Caco-2 (cell line): Measurements from ENCODE around the gene MISP. TPM values are rescaled to one million over a fixed set of nuclear protein-coding genes. Genes with fewer than 3 reads are reported as not detected.

Experiments
- BruUV-seq: library from RNA; stranded (reverse); fragments of 400-500 nt; replicated peaks from 2 replicates; lab custom pipeline; 2021; lab: Mats Ljungman, UMichigan
- CTCF ChIA-PET: fragments of 300-600 bp; sonication (Branson Sonifier 250); formaldehyde crosslinking; loops from one replicate; lab custom pipeline; 2022; ENCODE audit warnings: antibody characterized with exemption; lab: Charles Lee
- POLR2A ChIA-PET: fragments of 300-600 bp; sonication (Branson Sonifier 250); formaldehyde crosslinking; loops from one replicate; lab custom pipeline; 2022; ENCODE audit warnings: antibody characterized with exemption; lab: Charles Lee
- DNase-seq, 2 experiments: peaks; one replicate each; pipeline versions ENCODE4 v3.0.0 to v3.0.0-alpha.2; 2020 to 2022
- H3K27me3 ChIP-seq: replicated peaks from 2 replicates; pipeline ENCODE4 v1.6.0; 2011; ENCODE audit warnings: low read length; ENCODE audit not compliant: control insufficient read depth, insufficient read depth
- H3K36me3 ChIP-seq: 2 replicates; pipeline ENCODE4 v1.5.1; 2011; ENCODE audit warnings: low read length; ENCODE audit not compliant: control insufficient read depth, insufficient read depth
- H3K4me1 ChIP-seq: fragments of 250-450 bp; sonication (Bioruptor Pico); 2 replicates; pipeline ENCODE4 v1.5.1; 2020; ENCODE audit warnings: mild to moderate bottlenecking
- H3K4me3 ChIP-seq: 2 replicates; pipeline ENCODE4 v1.5.1; 2011; ENCODE audit warnings: low read depth, mild to moderate bottlenecking, control low read depth, low read length
- H3K9me3 ChIP-seq: fragments of 250-450 bp; sonication (Bioruptor Pico); 2 replicates; pipeline ENCODE4 v1.5.1; 2020; ENCODE audit warnings: mild to moderate bottlenecking, moderate library complexity
- H3K27ac Mint-ChIP-seq: one replicate; pipeline ENCODE4 v1.8.0; 2022; ENCODE audit warnings: mixed read lengths; ENCODE audit not compliant: unreplicated experiment
- H3K27me3 Mint-ChIP-seq: one replicate; pipeline ENCODE4 v1.8.0; 2022; ENCODE audit warnings: mixed read lengths; ENCODE audit not compliant: insufficient read depth, unreplicated experiment
- H3K36me3 Mint-ChIP-seq: one replicate; pipeline ENCODE4 v1.8.0; 2022; ENCODE audit warnings: mild to moderate bottlenecking, mixed read lengths; ENCODE audit not compliant: insufficient read depth, unreplicated experiment
- H3K4me1 Mint-ChIP-seq: one replicate; pipeline ENCODE4 v1.8.0; 2022; ENCODE audit warnings: low read depth, mixed read lengths; ENCODE audit not compliant: unreplicated experiment
- H3K4me3 Mint-ChIP-seq: one replicate; pipeline ENCODE4 v1.8.0; 2022; ENCODE audit warnings: mild to moderate bottlenecking, moderate library complexity, mixed read lengths; ENCODE audit not compliant: unreplicated experiment
- H3K9me3 Mint-ChIP-seq: one replicate; pipeline ENCODE4 v1.8.0; 2022; ENCODE audit warnings: mixed read lengths; ENCODE audit not compliant: unreplicated experiment
- intact Hi-C: fragments of 100-400 bp; cut with micrococcal nuclease; formaldehyde crosslinking; loops from one replicate; pipeline ENCODE4 v1.10.0; 2022; ENCODE audit not compliant: unreplicated experiment
- total RNA-seq: library from RNA; stranded (reverse); gene quantifications from 2 replicates; pipeline ENCODE4 v1.2.3, GENCODE V29; 2022
- TF ChIP-seq, protein P1 (sequence below), 2 experiments: fragments of 200-600 bp in 1 of 2; IDR thresholded peaks; 1 replicate in 1 of 2; 2 replicates in 1 of 2; pipeline versions ENCODE4 v1.5.1 to v1.8.0; 2011 to 2022; ENCODE audit warnings: antibody characterized with exemption in 1 of 2, control low read depth in 1 of 2, inconsistent platforms in 1 of 2, low read depth in 1 of 2, low read length in 1 of 2, mild to moderate bottlenecking in 1 of 2, moderate library complexity in 1 of 2; ENCODE audit not compliant: insufficient read depth in 1 of 2, severe bottlenecking in 1 of 2, unreplicated experiment in 1 of 2

MISP gene
- total RNA-seq, 1 experiment from 2014 or later: 27.8 TPM

DNA sequence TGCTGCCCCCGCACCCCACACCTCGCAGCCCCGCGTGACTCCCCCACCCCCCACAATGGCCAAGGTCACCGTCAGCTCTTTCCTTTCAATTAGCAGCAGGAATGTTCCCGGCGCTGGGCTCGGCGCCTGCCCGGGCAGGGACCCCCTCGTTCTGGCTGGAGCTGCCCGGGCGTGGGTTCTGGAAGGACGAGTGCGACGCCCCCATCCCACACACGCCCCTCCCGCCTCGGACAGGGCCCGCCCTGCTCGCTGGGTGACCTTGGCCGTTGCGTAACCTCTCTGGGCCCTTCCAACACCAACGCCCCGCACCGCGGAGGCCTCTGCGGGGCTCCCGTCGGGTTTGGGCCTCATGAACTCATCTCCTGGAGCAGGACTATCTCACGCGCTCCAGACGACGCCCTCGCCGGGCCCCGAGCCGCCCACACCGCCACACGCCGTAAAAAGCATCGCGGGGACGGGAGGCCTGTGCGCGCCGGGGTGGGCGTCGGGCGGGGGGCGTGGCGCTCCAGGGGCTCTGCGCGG lies 31.9 kb upstream of the MISP start:
- no peaks in the 10 kb centered on the region for H3K36me3 ChIP-seq
- Mint-ChIP-seq H3K36me3 (peaks cover 23% of the 10 kb centered on the region), H3K4me1 (no peaks in the 10 kb centered on the region), H3K27me3 (no peaks in the 10 kb centered on the region), H3K4me3 (no peak overlapping the region), H3K27ac (no peak overlapping the region), H3K9me3 (peaks cover 9% of the 10 kb centered on the region)
- H3K4me3 ChIP-seq: no peak overlapping the region
- POLR2A ChIA-PET: no interaction called here
- CTCF ChIA-PET: no interaction called here
- BruUV-seq: no TSS peak
- intact Hi-C loops: no loop called here
- no peak for DNase-seq
- TF ChIP-seq, protein P1, sequence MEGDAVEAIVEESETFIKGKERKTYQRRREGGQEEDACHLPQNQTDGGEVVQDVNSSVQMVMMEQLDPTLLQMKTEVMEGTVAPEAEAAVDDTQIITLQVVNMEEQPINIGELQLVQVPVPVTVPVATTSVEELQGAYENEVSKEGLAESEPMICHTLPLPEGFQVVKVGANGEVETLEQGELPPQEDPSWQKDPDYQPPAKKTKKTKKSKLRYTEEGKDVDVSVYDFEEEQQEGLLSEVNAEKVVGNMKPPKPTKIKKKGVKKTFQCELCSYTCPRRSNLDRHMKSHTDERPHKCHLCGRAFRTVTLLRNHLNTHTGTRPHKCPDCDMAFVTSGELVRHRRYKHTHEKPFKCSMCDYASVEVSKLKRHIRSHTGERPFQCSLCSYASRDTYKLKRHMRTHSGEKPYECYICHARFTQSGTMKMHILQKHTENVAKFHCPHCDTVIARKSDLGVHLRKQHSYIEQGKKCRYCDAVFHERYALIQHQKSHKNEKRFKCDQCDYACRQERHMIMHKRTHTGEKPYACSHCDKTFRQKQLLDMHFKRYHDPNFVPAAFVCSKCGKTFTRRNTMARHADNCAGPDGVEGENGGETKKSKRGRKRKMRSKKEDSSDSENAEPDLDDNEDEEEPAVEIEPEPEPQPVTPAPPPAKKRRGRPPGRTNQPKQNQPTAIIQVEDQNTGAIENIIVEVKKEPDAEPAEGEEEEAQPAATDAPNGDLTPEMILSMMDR (IDR thresholded peaks at IDR 0.05; ENCODE audit: insufficient read depth in 1 of 2, low read depth in 1 of 2, low read length in 1 of 2, severe bottlenecking in 1 of 2, unreplicated experiment in 1 of 2): no peak
- no peaks in the 10 kb centered on the region for H3K4me1 ChIP-seq
- H3K9me3 ChIP-seq: no peaks in the 10 kb centered on the region; the same call in 1 of the 2 replicates
- no peaks in the 10 kb centered on the region for H3K27me3 ChIP-seq

DNA sequence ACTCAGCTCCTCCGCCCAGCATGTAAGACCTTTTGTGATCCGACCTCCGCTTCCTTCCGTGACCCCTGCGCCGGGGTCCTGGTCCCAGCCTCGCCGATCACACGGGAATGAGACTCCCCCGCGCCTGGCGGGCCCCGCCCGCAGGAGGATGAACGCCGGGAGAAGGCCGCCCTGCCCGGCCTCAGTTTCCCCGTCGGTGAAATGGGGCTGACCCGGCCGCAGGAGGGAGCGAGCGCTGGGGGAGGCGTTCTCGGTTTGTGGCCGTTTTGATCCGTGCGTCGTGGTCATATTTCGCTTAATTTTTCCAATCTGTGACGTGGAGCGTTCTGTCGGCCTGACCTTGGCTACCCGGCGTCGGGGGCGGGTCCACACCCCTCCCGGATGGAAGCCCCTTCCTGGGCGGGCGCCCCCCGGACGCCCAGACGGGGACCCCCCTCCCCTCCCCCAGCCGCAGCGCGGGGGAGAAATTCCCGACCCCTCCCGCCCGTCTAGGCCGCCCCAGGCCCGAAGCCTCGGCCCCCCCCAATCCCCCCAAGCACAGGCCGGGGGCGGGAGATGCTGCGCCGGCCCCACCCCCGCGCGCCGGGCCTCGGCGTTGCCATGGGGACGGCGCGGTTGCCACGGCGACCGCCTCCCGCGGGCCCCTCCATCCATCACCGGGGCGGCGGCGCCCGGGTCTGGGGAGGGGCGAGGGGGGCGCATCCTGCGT lies 31.1 kb upstream of the MISP start:
- Mint-ChIP-seq H3K4me3 (no peak overlapping the region), H3K27me3 (no peaks in the 10 kb centered on the region), H3K36me3 (peaks cover 23% of the 10 kb centered on the region), H3K27ac (no peak overlapping the region), H3K4me1 (no peaks in the 10 kb centered on the region), H3K9me3 (peaks cover 9% of the 10 kb centered on the region)
- ChIA-PET POLR2A (no interaction called here), CTCF (no interaction called here)
- H3K4me1 ChIP-seq: no peaks in the 10 kb centered on the region
- intact Hi-C loops: no loop called here
- H3K27me3 ChIP-seq: no peaks in the 10 kb centered on the region
- H3K9me3 ChIP-seq: no peaks in the 10 kb centered on the region; the same call in 1 of the 2 replicates
- DNase-seq: no peak
- no TSS peak for BruUV-seq
- H3K36me3 ChIP-seq: no peaks in the 10 kb centered on the region
- TF ChIP-seq, protein P1 (IDR thresholded peaks at IDR 0.05; ENCODE audit: insufficient read depth in 1 of 2, low read depth in 1 of 2, low read length in 1 of 2, severe bottlenecking in 1 of 2, unreplicated experiment in 1 of 2): no peak
- no peak overlapping the region for H3K4me3 ChIP-seq

DNA sequence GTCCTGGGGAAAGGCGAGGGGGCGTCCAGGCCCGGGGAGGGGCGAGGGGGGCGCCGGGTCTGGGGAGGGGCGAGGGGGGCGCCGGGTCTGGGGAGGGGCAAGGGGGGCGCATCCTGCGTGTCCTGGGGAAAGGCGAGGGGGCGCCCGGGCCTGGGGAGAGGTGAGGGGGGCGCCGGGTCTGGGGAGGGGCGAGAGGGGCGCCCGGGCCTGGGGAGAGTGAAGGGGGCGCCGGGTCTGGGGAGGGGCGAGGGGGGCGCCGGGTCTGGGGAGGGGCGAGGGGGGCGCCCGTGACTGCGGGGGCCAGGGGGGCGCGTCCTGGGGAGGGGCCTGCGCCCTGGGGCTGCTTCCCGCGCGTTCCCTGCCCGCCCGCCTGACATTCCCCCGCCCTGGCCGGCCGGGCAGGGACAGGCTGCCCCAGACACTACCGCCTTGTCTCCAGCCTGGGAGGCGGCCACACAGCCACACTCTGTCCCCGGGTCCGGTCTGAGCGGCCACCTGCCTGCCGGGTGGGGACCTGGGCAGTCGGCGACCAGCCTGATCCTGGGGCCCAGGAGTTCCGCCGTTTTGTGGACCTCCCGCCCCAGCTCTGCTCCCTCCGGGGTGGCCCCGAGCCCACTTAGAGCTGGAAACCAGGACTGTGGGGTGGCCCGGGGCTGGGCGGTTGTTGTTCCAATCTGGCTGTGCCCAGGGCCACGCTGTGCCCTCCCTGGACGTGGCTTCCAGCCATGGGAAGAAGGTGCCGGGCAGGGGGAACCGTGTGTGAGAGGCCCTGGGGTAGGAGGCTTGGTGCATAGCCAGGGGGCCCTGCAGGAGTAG lies 30.4 kb upstream of the MISP start:
- ChIA-PET CTCF (no interaction called here), POLR2A (no interaction called here)
- no peak for DNase-seq
- Histone ChIP-seq H3K4me1 (no peaks in the 10 kb centered on the region), H3K4me3 (no peak overlapping the region), H3K9me3 (no peaks in the 10 kb centered on the region; the same call in 1 of the 2 replicates), H3K36me3 (no peaks in the 10 kb centered on the region), H3K27me3 (no peaks in the 10 kb centered on the region)
- TF ChIP-seq, protein P1 (IDR thresholded peaks at IDR 0.05; ENCODE audit: insufficient read depth in 1 of 2, low read depth in 1 of 2, low read length in 1 of 2, severe bottlenecking in 1 of 2, unreplicated experiment in 1 of 2): no peak
- no peak overlapping the region for H3K4me3 Mint-ChIP-seq
- intact Hi-C loops: no loop called here
- H3K36me3 Mint-ChIP-seq: peaks cover 19% of the 10 kb centered on the region
- H3K9me3 Mint-ChIP-seq: peaks cover 4% of the 10 kb centered on the region
- no peaks in the 10 kb centered on the region for H3K4me1 Mint-ChIP-seq
- no peaks in the 10 kb centered on the region for H3K27me3 Mint-ChIP-seq
- no peak overlapping the region for H3K27ac Mint-ChIP-seq
- BruUV-seq: no TSS peak
